Breast epithelium (tissue), 4 donors: ENCODE data around the gene ZNF423. TPM values are rescaled to one million over a fixed set of nuclear protein-coding genes. Genes with fewer than 3 reads are reported as not detected.

Experiments
- DNase-seq, 2 donors: peaks; one replicate each; pipeline ENCODE4 v3.0.0-alpha.2; 2019; ENCODE audit warnings: low spot score in 2 of 2
- H3K27ac ChIP-seq, 2 donors: fragments of 200-600 bp; sonication (generic) in 1 of 2; one replicate each; pipeline ENCODE4 v1.5.1; 2016 to 2019; ENCODE audit warnings: mild to moderate bottlenecking in 1 of 2
- H3K27me3 ChIP-seq, 2 donors: fragments of 200-600 bp; sonication (generic) in 1 of 2; one replicate each; pipeline versions ENCODE4 v1.5.1 to v1.6.0; 2017 to 2019; ENCODE audit warnings: control low read depth in 1 of 2, mild to moderate bottlenecking in 1 of 2
- H3K36me3 ChIP-seq: fragments of 200-600 bp; one replicate; pipeline ENCODE4 v1.5.1; 2019
- H3K4me1 ChIP-seq, 2 donors: fragments of 200-600 bp; sonication (generic); one replicate each; pipeline ENCODE4 v1.5.1; 2016 to 2019; ENCODE audit warnings: control low read depth in 1 of 2
- H3K4me3 ChIP-seq, 3 donors: fragments of 200-600 bp; sonication (generic); 1 replicate in 2 of 3; 2 replicates in 1 of 3; pipeline ENCODE4 v1.5.1; 2016 to 2019; ENCODE audit warnings: mild to moderate bottlenecking in 3 of 3, moderate library complexity in 2 of 3
- H3K9me3 ChIP-seq, 2 donors: fragments of 200-600 bp; sonication (generic) in 1 of 2; one replicate each; pipeline ENCODE4 v1.5.1; 2016 to 2019; ENCODE audit warnings: control low read depth in 1 of 2
- CTCF ChIP-seq, 3 donors: fragments of 450-650 bp; IDR thresholded peaks; one replicate each; pipeline ENCODE4 v1.5.1; 2016 to 2017; ENCODE audit warnings: antibody characterized with exemption in 3 of 3, mild to moderate bottlenecking in 3 of 3, moderate library complexity in 3 of 3
- POLR2A ChIP-seq: fragments of 450-650 bp; IDR thresholded peaks from one replicate; pipeline ENCODE4 v1.6.1; 2016; ENCODE audit warnings: antibody characterized with exemption, mild to moderate bottlenecking, moderate library complexity
- POLR2AphosphoS5 ChIP-seq, 3 donors: sonication (generic); formaldehyde crosslinking; IDR thresholded peaks; one replicate each; pipeline ENCODE4 v1.6.1; 2017; ENCODE audit warnings: antibody characterized with exemption in 3 of 3
- intact Hi-C: fragments of 100-400 bp; cut with DNase I; formaldehyde crosslinking; loops from one replicate; pipeline ENCODE4 v1.15.1; 2023; ENCODE audit warnings: low total_unique reads
- total RNA-seq, 3 donors: library from RNA; depleted of rRNA; stranded (reverse); fragments of >200 nt; gene quantifications; one replicate each; pipeline ENCODE4 v1.1.0, GENCODE V29; 2016

Gene ZNF423
- total RNA-seq, 3 donors from 2014 or later: 4.7 to 8.0 (median 5.9) TPM

GRCh38 chr16:49708491-49708890 is 147.4 kb downstream of the ZNF423 start:
- intact Hi-C loops: no loop called here
- Histone ChIP-seq H3K36me3 (no peaks in the 10 kb centered on the region), H3K27me3 (no peaks in the 10 kb centered on the region), H3K27ac (no peak overlapping the region), H3K4me3 (no peak overlapping the region), H3K4me1 (no peaks in the 10 kb centered on the region), H3K9me3 (no peaks in the 10 kb centered on the region)
- no peak for DNase-seq
- no peak for TF ChIP-seq CTCF (IDR thresholded peaks at IDR 0.05)
- no peak for TF ChIP-seq POLR2AphosphoS5 (IDR thresholded peaks at IDR 0.05)
- TF ChIP-seq POLR2A: no peak

GRCh38 chr16:49706620-49707355 is 149.1 kb downstream of the ZNF423 start:
- no peak for DNase-seq

GRCh38 chr16:49704586-49705155 is 151.2 kb downstream of the ZNF423 start:
- H3K27me3 ChIP-seq: no peaks in the 10 kb centered on the region
- no peak overlapping the region for H3K27ac ChIP-seq
- no peaks in the 10 kb centered on the region for H3K36me3 ChIP-seq
- H3K9me3 ChIP-seq: no peaks in the 10 kb centered on the region
- DNase-seq: no peak
- intact Hi-C loops: no loop called here
- TF ChIP-seq CTCF (IDR thresholded peaks at IDR 0.05): no peak
- H3K4me1 ChIP-seq: peaks cover 0 to 3% of the 10 kb centered on the region in 2 donors
- no peak overlapping the region for H3K4me3 ChIP-seq

More at GRCh38 chr16:49706620-49707355, 149.1 kb downstream of the ZNF423 start:
- Histone ChIP-seq H3K36me3 (no peaks in the 10 kb centered on the region), H3K9me3 (no peaks in the 10 kb centered on the region), H3K4me3 (no peak overlapping the region), H3K4me1 (peaks cover 0 to 3% of the 10 kb centered on the region in 2 donors), H3K27me3 (no peaks in the 10 kb centered on the region), H3K27ac (no peak overlapping the region)
- no peak for TF ChIP-seq CTCF (IDR thresholded peaks at IDR 0.05)
- no peak for TF ChIP-seq POLR2AphosphoS5 (IDR thresholded peaks at IDR 0.05)
- no peak for TF ChIP-seq POLR2A
- intact Hi-C loops: no loop called here

GRCh38 chr16:49703483-49703882 is 152.4 kb downstream of the ZNF423 start:
- Histone ChIP-seq H3K27ac (peak overlapping the region in 1 of 2 donors; percentile 19), H3K36me3 (no peaks in the 10 kb centered on the region), H3K4me1 (peaks cover 0 to 3% of the 10 kb centered on the region in 2 donors), H3K9me3 (no peaks in the 10 kb centered on the region), H3K27me3 (no peaks in the 10 kb centered on the region), H3K4me3 (no peak overlapping the region)
- TF ChIP-seq POLR2A (no peak), POLR2AphosphoS5 (IDR thresholded peaks at IDR 0.05) (no peak), CTCF (IDR thresholded peaks at IDR 0.05) (no peak)
- DNase-seq: no peak
- intact Hi-C loops: no loop called here

GRCh38 chr16:49701789-49702494 is 154.0 kb downstream of the ZNF423 start:
- Histone ChIP-seq H3K27me3 (no peaks in the 10 kb centered on the region), H3K4me3 (no peak overlapping the region), H3K4me1 (peaks cover 0 to 3% of the 10 kb centered on the region in 2 donors), H3K36me3 (no peaks in the 10 kb centered on the region), H3K9me3 (no peaks in the 10 kb centered on the region), H3K27ac (peak overlapping the region in 1 of 2 donors; percentile 63)
- intact Hi-C loops: no loop called here
- peak in 1 of 2 donors; percentile 25 for DNase-seq
- TF ChIP-seq CTCF (IDR thresholded peaks at IDR 0.05) (no peak), POLR2AphosphoS5 (IDR thresholded peaks at IDR 0.05) (peak in 1 of 3 donors; percentile 23)
